Measurements from ENCODE around the gene CRADD. TPM values are rescaled to one million over a fixed set of nuclear protein-coding genes. Genes with fewer than 3 reads are reported as not detected.

The CRADD gene
- total RNA-seq, 1 experiment from 2014 or later: 10.1 TPM

DNA sequence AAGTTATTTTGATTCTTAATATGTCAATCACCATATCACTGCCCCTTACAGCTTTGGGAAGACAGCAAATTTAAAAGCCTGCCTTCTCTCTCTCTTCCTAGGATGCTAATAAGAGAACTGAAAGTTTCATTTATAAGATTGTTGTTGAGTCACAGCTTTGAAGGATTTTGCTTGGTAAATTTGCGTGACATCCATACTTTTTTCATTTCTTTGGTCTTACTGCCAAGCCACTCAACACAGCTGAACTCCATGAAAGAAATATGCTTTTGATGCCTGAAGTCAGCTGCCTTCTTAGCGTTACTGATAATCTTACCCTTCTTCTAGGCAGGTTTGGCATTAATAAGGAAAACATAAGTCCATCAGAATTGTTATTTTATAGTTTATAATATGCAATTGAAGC lies 155.0 kb downstream of the CRADD start:
- TF ChIP-seq, protein P1, sequence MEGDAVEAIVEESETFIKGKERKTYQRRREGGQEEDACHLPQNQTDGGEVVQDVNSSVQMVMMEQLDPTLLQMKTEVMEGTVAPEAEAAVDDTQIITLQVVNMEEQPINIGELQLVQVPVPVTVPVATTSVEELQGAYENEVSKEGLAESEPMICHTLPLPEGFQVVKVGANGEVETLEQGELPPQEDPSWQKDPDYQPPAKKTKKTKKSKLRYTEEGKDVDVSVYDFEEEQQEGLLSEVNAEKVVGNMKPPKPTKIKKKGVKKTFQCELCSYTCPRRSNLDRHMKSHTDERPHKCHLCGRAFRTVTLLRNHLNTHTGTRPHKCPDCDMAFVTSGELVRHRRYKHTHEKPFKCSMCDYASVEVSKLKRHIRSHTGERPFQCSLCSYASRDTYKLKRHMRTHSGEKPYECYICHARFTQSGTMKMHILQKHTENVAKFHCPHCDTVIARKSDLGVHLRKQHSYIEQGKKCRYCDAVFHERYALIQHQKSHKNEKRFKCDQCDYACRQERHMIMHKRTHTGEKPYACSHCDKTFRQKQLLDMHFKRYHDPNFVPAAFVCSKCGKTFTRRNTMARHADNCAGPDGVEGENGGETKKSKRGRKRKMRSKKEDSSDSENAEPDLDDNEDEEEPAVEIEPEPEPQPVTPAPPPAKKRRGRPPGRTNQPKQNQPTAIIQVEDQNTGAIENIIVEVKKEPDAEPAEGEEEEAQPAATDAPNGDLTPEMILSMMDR (IDR thresholded peaks at IDR 0.05; ENCODE audit: unreplicated experiment): no peak
- Mint-ChIP-seq H3K27me3 (ENCODE audit: unreplicated experiment) (no peaks in the 10 kb centered on the region), H3K36me3 (ENCODE audit: insufficient read depth, unreplicated experiment) (no peaks in the 10 kb centered on the region), H3K27ac (ENCODE audit: unreplicated experiment) (no peak overlapping the region), H3K4me1 (ENCODE audit: low read depth, unreplicated experiment) (no peaks in the 10 kb centered on the region), H3K4me3 (ENCODE audit: low read depth, unreplicated experiment) (no peak overlapping the region), H3K9me3 (ENCODE audit: low read depth, unreplicated experiment) (no peaks in the 10 kb centered on the region)
- intact Hi-C loops (cut with micrococcal nuclease; ENCODE audit: unreplicated experiment): no loop called here
- no TSS peak for BruUV-seq (replicated peaks)
- DNase-seq: no peak
- CTCF ChIA-PET: no interaction called here

DNA sequence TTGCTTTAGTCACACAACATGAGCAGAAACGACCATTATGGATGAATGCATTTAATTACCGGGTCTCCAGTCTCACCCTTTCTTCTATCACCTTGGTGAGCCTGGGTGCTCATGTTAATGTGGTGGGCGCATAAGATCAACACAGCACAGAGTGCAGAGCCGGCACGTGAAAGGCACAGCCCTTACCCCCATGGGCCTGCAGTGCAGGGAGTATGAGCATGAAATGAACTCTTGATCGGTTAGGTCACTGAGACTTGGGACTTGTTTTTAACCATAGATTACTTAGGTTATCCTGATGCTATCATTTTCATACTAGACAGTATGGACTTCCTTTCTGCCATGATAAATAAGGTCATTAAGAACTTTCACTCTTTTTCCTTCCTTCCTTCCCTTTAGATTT lies 156.8 kb downstream of the CRADD start:
- no TSS peak for BruUV-seq (replicated peaks)
- H3K9me3 Mint-ChIP-seq (ENCODE audit: low read depth, unreplicated experiment): no peaks in the 10 kb centered on the region
- no peaks in the 10 kb centered on the region for H3K36me3 Mint-ChIP-seq (ENCODE audit: insufficient read depth, unreplicated experiment)
- intact Hi-C loops (cut with micrococcal nuclease; ENCODE audit: unreplicated experiment): no loop called here
- DNase-seq: no peak
- no peak overlapping the region for H3K27ac Mint-ChIP-seq (ENCODE audit: unreplicated experiment)
- H3K4me1 Mint-ChIP-seq (ENCODE audit: low read depth, unreplicated experiment): no peaks in the 10 kb centered on the region
- H3K4me3 Mint-ChIP-seq (ENCODE audit: low read depth, unreplicated experiment): no peak overlapping the region
- CTCF ChIA-PET: no interaction called here
- H3K27me3 Mint-ChIP-seq (ENCODE audit: unreplicated experiment): no peaks in the 10 kb centered on the region
- TF ChIP-seq, protein P1 (IDR thresholded peaks at IDR 0.05; ENCODE audit: unreplicated experiment): no peak

DNA sequence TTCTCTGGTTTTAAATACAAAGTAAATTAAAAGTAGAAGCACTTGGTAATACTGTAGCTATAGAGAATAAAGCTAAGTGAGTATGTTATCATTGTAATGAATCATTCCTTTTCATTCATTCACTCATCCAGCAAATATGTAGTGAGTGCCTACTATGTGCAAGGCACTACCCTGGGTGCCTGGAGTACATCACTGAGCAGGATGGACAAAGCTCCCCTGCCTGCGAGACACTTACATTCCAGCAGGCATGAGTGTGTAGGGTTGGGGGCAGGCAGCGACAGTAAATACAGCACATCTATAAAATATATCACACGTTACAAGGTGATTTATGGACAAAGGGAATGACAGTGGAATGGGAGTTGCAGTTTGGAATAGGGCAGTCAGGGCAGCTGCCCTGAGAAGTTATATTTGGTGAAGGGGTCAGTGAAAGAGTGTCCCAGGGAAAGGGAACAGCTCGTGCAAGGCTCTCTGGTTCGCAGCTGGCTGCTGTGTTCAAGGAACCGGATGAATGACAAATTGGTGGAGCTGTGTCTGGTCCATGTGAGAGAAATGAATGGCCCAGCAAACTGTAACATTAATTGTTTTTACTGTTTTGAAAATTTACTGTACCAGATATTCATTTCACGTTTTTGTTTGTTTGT lies 159.6 kb downstream of the CRADD start:
- Mint-ChIP-seq H3K27ac (ENCODE audit: unreplicated experiment) (no peak overlapping the region), H3K36me3 (ENCODE audit: insufficient read depth, unreplicated experiment) (no peaks in the 10 kb centered on the region), H3K4me3 (ENCODE audit: low read depth, unreplicated experiment) (no peak overlapping the region), H3K27me3 (ENCODE audit: unreplicated experiment) (no peaks in the 10 kb centered on the region), H3K9me3 (ENCODE audit: low read depth, unreplicated experiment) (no peaks in the 10 kb centered on the region), H3K4me1 (ENCODE audit: low read depth, unreplicated experiment) (no peaks in the 10 kb centered on the region)
- TF ChIP-seq, protein P1 (IDR thresholded peaks at IDR 0.05; ENCODE audit: unreplicated experiment): no peak
- intact Hi-C loops (cut with micrococcal nuclease; ENCODE audit: unreplicated experiment): no loop called here
- BruUV-seq (replicated peaks): no TSS peak
- DNase-seq: no peak
- CTCF ChIA-PET: no interaction called here

DNA sequence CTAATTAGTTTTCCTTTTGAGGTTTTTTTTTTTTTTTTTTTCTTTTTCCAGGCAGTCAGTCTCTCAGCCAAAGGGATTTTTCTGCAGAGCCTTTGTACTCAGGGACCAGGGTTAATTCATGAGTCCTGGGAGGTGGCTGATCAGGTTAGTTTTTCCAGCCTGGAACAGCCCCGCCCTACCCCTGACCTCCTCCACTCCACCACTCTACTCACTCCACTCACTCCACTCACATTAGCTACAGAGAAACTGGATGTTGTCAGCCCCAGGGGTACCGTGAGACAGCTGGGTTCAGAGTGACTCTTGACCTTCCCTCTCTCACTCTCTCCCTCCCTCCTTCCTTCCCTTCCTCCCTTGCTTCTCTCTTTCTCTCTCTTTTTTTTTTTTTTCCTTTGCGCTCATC lies 161.0 kb downstream of the CRADD start:
- H3K4me3 Mint-ChIP-seq (ENCODE audit: low read depth, unreplicated experiment): no peak overlapping the region
- H3K27me3 Mint-ChIP-seq (ENCODE audit: unreplicated experiment): no peaks in the 10 kb centered on the region
- H3K4me1 Mint-ChIP-seq (ENCODE audit: low read depth, unreplicated experiment): no peaks in the 10 kb centered on the region
- no TSS peak for BruUV-seq (replicated peaks)
- H3K9me3 Mint-ChIP-seq (ENCODE audit: low read depth, unreplicated experiment): no peaks in the 10 kb centered on the region
- no peak overlapping the region for H3K27ac Mint-ChIP-seq (ENCODE audit: unreplicated experiment)
- no peaks in the 10 kb centered on the region for H3K36me3 Mint-ChIP-seq (ENCODE audit: insufficient read depth, unreplicated experiment)
- TF ChIP-seq, protein P1 (IDR thresholded peaks at IDR 0.05; ENCODE audit: unreplicated experiment): no peak
- intact Hi-C loops (cut with micrococcal nuclease; ENCODE audit: unreplicated experiment): no loop called here
- DNase-seq: no peak
- CTCF ChIA-PET: interaction anchor here (0.6 to 0.7 kb wide), 2 partner anchors 14 to 140 kb away, joined by 4 read pairs; no protein-coding TSS in a partner anchor
